PC-3 (cell line): ENCODE data around the gene SLC25A23.

Experiments
- CTCF ChIP-seq: fragments of 300-600 bp; sonication (generic); conservative IDR thresholded peaks from 2 replicates; pipeline ENCODE4 v1.5.1; 2017; ENCODE audit warnings: antibody characterized with exemption, low read depth, mild to moderate bottlenecking, low read length
- EZH2 ChIP-seq: fragments of 300-600 bp; sonication (generic); IDR thresholded peaks from one replicate; pipeline ENCODE4 v1.6.1; 2017; ENCODE audit warnings: antibody characterized with exemption, mild to moderate bottlenecking, low read length; ENCODE audit not compliant: unreplicated experiment

GRCh38 chr19:6460099-6460884 is 700 bp upstream of the SLC25A23 start:
- TF ChIP-seq CTCF = peak; percentile 71
- TF ChIP-seq EZH2 = no peak
